ENCODE results near the gene CDIP1.

The CDIP1 gene

DNA sequence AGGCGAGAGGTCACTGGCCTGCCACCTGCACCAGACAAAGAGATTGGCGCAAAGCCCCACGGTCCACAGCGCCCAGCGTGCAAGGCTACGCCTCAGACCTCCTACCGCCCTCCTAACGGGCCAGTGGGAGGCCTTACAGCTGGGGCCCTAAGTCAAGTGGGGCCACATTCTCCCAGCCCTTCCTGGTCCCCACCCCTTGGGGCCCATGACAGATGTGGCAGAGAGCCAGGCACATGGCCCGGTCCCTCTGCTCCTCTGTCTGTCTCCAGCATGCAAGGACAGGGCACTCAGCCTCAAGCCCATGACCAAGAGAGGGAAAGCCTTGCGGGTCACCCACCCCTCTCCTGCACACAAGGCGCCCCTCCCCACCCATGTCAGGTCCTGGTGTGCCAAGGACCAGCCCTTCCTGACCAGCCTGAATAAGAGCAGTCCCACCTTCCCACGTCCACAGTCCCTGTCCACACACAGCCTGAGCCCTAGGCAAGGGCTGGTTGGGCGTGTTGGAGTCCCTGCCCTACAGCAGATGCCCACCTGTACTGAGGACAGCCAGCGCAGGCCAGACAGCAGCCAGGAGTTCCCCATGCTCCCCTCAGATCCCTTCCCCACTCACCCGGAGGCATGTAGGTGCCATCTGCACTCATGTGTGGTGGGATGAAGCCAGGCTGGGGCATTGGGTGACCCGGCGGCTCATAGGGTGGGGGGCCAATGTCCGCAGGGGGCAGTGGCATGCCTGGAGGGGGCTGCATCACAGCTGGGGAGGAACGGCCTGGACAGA is 25.3 kb downstream of the CDIP1 start:
- DNase-seq (ENCODE audit: low read depth), result no peak

DNA sequence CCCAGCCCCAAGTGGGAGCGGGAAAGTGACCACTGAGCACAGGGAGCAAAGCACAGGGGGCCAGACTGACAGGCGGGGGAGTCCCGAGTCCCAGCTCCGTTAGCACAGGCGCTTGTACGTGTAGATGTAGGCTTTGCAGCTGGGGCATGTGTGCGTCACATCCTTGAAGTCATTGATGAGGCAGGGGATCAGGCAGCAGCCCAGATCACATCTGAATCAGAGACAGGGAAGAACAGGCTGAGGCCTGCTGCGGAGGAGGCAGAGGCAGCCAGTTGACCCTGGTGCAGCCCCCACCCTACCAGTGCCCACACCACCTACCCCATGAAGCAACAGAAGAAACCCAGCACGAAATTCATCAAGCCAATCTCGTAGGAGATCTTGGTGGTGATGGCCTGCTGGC is 26.1 kb downstream of the CDIP1 start:
- DNase-seq (ENCODE audit: low read depth), result no peak

DNA sequence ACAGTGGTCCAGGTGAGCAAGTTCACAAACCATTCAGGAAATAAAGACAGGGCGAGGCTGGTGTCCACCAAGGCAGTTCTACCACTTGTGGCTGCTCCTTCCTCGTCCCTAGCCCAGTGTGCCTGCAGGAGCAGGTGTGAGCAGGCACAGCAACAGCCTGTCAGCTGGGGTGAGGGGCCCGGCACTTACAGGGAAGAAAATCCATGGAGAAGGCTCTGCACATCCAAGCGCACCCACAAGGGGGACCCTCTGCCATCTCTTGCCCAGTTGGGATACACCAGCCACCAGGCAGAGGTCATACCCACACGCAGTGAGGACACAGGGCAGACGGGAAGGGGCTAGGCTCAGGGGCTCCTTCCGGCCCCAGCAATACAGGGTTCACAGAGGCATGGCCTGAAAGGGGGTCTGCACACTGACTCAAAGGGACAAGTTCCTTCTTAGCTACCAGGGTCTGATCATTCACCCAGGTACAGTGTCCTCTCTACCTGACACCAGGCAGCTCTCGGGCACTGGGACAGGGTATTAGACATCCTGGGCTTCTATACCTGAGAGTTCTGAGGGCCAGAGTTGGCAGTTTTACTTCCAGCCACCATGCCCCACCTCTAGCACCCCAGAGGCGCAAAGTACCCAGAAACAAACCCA is 27.0 kb downstream of the CDIP1 start:
- DNase-seq (ENCODE audit: low read depth), result no peak

DNA sequence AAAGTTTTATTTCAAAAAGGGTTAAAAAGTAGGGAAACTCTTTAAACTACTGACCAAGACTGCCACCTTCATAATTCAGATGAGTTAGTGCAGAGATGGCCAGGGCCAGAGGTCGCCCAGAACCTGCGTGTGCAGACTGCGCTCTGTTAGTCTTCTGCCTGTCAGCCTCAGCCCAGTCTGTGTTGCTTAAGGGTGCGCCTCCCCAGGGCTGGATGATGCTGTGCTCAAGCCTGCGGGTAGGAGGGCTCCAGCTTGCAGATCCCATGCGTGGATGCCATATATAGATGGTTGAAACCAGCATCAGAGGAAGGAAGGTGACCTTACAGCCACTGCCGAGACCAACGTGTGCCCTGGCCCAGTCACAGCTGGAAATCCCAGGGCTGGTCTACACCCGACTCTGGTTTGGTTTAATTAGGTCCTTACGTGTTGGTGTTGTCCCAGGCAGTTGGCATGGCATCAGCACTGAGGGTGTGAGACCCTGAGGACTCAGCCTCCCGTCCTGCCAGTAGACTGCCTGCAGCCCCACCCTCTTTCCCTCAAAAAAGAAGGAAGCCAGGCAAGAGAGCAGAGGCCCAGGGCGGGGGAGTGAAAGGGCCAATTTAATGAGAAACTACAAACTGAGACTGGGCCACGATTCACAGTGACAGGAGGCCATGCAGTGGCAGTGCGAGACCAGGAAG is 27.7 kb downstream of the CDIP1 start:
- no peak for DNase-seq (ENCODE audit: low read depth)

DNA sequence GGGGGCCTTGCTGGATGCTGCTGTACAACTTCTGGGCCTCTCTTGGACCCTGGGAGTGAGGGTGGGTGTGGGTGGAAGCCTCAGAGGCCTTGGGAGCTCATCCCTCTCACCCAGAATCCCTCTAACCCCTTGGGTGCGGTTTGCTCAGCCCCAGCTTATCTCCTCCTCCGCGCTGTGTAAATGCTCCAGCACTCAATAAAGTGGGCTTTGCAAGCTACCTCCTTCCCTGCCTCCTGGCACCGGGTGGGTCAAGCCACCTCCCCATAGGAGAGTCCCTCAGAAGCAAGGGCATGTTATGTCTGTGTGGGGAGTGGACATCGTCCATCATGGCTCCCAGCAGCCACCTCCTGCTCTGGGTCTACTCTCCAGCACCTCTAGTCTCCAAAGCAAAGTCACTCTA is 28.4 kb downstream of the CDIP1 start:
- no peak for DNase-seq (ENCODE audit: low read depth)

DNA sequence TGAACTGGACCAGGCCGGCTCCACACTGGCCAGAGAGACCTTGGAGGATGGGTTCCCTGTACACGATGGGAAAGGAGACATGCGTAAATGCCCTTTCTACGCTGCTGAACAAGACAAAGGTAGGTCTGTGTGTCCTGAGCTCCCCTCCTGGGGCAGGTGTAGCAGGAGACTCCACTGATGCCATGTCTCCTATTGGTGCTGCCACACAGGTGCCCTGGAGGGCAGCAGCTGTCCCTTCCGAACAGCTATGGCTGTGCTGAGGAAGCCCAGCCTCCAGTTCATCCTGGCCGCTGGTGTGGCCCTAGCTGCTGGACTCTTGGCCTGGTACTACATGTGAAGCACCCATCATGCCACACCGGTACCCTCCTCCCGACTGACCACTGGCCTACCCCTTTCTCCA is 29.2 kb downstream of the CDIP1 start:
- no peak for DNase-seq (ENCODE audit: low read depth)

DNA sequence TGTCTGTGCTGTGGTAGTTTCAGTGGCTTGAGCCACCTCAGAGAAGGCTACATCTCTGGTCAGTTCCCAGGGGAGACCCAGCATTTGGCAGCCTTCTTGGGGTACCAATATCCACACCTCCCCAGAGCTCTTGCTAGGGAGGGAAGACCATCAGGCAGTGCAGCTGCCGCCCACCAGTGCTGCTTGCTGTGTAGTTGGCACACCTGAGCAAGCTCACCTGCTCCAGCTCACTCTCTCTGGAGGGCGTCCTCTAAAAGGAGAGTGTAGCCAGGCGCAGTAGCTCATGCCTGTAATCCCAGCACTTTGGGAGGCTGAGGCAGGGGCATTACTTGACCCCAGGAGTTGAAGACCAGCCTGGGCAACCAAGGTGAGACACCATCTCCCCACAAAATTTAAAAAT is 29.8 kb downstream of the CDIP1 start:
- DNase-seq (ENCODE audit: low read depth), result no peak

DNA sequence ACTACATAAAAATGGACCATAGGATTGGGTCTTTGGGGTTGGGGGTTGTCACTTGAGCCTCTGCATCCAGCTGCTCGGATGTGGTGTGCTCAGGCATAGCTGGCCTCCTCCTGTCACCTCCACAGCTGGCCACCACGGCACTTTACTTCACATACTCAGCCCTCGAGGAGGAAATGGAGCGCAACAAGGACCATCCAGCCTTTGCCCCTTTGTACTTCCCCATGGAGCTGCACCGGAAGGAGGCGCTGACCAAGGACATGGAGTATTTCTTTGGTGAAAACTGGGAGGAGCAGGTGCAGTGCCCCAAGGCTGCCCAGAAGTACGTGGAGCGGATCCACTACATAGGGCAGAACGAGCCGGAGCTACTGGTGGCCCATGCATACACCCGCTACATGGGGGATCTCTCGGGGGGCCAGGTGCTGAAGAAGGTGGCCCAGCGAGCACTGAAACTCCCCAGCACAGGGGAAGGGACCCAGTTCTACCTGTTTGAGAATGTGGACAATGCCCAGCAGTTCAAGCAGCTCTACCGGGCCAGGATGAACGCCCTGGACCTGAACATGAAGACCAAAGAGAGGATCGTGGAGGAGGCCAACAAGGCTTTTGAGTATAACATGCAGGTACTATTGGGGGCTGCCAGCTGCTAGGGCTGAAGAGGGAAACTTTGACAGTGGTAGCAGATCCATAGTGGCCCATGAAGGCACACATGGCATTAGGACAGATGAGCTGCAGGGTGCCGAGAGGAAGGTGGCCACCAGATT is 30.8 kb downstream of the CDIP1 start:
- no peak for DNase-seq (ENCODE audit: low read depth)

DNA sequence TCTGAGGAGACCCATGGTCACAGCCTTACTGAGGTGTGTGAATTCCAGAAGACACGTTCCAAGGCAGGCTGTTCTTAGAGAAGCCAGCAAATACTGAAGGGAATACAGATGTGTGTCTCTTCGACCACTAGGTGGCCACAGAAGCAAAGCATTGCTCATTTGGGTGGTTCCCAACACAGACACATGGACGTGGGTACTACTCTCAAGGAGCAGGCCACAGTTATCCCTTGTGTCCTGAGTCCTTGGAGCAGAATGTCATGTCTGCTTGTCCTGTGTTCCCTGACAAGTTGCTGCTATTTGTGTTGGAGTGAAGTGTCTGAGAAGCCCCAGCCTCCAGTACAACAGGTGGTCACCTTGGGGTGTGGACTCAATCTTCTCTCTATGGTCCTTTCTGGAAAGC is 32.1 kb downstream of the CDIP1 start:
- DNase-seq (ENCODE audit: low read depth), result peak; percentile 31

DNA sequence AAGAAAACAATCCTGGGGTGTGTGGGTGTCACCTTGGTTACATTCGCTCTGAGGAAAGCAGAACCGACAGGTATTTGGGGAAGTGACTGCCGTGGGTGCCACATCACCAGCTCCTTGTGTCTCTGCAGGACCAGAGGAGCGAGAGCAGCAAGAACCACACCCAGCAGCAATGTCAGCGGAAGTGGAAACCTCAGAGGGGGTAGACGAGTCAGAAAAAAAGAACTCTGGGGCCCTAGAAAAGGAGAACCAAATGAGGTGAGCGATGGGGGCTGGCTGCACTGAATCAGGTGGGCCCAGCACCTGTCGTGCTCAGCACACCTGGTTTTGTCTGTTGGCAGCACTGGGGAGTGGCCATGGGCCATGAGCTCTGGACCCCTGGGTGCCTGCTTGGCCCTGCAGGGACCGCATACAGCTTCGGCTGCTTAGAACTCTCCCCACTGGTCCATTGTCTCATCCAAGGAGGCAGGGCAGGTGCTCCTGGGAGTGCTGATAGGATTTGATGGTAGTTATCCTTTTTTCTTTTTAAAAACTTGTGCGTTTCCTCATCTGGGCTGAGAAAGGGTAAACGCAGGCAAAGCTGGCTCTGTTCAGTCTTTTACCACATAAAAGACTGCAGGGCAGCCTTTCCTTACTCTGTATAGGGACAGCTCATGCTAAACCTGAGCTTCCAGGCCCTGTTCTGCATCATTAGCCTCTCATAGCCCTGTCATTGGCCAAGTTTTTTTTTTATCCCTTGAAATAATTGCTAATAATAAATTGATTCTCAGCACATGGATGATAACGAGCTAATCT is 33.0 kb downstream of the CDIP1 start:
- DNase-seq (ENCODE audit: low read depth), result peak; percentile 48

DNA sequence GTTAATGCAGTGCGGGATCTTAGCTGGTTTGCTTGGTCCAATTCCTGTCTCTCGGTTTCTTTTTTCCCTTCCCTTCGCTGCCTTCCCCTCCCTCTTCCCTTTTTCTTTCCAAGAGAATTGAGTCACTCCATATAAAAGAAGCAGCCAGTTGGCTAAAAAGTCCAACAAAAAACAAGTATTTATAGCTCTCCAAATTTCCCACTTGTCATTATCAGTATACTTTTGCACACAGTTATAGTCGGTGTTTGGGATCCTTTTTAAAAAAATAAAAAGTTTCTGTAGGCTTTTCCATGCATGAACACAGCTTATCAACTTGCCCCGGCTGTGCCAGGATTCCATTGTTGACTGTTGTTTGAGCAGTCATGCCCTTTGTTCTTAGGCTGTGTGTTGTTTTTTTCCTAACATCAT is 37.5 kb downstream of the CDIP1 start:
- no peak for DNase-seq (ENCODE audit: low read depth)

DNA sequence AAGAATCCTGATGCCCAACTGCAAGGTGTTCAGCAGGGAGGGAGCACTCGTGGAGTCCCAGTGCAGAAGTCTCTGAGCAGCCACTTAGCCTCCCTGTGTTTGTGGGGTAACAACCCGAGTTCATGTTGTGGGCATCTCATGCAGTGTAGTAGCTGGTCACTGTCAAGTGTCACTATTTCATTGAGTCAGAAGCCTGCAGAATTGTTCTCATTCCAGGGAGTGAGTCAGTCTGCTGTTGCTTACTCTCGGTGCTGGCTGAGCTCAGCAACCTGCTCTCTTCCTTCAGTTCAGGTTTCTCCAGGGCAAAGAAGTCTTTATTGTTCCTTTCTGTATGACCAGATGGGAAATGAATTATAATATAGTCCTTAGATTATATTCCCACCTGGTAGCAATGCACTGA is 38.3 kb downstream of the CDIP1 start:
- no peak for DNase-seq (ENCODE audit: low read depth)

DNA sequence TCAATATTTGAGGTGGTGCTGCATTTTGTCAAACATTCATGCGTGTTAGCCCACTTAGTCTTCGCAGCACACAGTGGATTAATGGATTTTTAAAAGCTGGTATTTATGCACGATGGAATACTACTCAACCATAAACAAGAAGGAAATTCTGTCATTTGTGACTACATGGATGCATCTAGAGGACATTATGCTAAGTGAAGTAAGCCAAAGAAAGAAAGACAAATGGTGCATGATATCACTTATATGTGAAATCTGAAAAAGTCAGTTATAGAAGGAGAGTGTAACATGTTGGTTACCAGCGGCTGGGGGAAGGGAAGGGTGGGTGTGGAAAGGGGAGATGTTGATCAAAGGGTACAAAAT is 39.4 kb downstream of the CDIP1 start:
- no peak for DNase-seq (ENCODE audit: low read depth)

DNA sequence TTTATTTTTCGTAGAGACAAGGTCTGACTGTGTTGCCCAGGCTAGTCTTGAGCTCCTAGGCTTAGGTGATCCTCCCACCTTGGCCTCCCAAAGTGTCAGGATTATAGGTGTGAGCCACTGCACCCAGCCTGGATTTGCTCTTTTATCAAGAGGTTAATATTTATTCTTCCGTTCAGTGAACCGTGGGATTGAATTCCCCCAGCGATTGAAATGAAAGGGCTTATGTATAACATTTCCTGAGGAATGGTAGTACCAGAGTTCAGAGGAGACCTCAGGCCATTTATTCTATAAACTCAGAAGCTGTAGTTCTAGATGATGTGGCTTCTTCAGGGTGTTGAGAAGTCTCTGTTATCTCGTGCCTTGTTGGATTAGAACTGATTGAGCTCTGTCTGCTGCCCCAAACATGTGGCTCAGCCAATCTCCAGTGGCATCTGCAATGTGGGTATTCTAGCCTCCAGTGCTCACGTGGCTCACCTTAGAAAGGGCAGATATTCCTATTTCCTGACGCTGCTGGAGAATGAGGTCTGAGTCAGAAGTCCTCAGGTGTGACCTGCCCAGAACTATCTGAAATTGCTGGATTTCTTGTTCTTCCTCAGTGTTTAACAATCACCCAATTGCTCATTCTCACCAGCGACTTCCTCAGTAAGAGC is 39.9 kb downstream of the CDIP1 start:
- no peak for DNase-seq (ENCODE audit: low read depth)

DNA sequence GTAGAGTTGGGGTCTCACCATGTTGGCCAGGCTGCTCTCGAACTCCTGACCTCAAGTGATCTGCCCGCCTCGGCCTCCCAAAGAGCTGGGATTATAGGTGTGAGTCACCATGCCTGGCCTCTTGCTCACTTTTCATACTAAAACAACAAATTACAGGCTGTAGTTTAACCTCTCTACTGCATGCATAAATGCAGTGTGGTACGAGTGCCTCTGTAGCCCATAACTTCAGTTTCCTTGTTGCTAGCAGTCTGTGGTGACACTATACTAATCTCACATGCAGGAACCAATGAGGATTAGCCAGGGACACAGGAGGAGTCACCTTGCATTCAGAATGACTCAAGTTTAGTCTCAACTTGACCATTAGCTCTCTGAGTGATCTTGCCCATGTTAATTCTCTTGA is 42.3 kb downstream of the CDIP1 start:
- DNase-seq (ENCODE audit: low read depth), result no peak

DNA sequence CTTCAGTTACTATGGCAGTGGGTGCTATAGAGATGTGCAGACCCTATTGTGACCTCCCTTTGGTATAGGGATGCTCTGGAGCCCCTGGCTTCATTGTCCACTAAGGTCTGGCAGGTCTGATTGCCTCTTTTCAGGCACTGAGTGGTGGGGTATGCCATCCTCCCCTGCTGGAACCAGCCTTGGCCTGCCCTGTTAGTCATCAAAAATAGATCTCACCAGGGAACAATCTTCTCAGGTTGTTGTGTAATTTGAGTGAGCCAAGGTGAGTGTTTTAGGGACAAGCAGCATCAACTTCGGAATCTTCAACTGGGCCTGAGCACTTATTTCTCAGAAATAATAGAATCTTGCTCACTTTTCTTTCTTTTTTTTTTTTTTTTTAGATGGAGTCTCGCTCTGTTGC is 42.8 kb downstream of the CDIP1 start:
- no peak for DNase-seq (ENCODE audit: low read depth)

DNA sequence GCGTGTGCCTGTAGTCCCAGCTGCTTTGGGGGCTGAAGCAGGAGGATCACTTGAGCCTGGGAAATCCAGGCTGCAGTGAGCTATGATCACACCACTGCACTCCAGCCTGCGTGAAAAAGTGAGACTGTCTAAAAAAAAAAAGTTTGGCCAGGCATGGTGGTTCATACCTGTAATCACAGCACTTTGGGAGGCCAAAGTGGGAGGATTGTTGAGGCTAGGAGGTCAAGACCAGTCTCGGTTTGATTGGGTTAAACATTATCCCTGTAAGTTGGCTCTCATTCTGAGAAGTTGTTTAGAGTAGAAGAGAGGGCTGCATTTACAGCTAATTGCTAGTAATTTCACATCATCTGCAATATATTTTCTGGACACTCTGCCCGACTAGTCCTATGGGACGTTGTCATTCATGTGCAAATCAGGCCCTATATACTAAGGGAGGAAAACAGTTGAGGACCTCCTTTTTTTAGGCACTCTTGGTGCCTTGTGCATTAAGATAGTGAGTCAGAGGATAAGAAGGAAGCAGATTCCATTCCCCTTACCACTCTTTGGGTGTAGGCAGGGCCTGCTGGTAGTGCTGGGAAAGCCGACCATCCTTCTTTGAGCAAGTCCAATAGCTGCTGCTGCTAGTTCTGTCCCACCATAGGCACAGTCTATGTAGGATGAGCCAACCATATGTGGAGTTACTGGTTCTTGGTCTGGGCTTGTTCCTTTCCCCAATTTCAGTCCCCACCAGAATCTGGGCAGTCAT is 43.7 kb downstream of the CDIP1 start:
- no peak for DNase-seq (ENCODE audit: low read depth)

DNA sequence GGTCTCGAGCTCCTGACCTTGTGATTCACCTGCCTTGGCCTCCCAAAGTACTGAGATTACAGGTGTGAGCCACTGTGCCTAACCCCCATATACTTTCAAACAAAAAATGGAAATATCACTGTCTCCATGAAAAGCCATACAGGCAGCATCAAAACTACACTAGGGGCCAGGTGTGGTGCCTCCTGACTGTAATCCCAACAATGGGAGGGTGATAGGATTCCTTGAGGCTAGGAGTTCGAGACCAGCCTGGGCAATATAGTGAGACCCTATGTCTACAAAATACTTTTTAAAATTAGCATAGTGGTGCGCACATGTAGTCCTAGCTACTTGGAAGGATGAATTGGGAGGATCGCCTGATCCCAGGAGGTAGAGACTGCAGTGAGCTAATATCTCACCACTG is 46.7 kb downstream of the CDIP1 start:
- DNase-seq (ENCODE audit: low read depth), result no peak

DNA sequence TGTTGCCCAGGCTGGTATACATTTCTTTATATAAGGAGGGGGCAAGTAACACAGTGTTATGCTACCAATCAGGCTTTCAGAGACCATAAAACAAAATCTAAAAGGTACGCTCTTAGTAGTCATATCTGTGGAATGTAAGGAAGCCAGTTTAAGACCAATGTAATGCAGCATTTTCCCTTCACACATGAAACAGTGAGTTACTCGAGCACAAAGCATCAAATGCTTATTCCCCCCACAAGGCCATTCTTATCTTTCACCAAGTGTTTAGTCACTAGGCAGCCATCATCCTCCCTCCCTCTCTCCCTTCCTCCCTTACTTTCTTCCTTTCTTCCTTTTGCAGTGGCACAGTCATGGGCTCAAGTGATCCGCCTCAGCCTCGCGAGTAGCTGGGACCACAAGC is 49.5 kb downstream of the CDIP1 start:
- DNase-seq (ENCODE audit: low read depth), result no peak

DNA sequence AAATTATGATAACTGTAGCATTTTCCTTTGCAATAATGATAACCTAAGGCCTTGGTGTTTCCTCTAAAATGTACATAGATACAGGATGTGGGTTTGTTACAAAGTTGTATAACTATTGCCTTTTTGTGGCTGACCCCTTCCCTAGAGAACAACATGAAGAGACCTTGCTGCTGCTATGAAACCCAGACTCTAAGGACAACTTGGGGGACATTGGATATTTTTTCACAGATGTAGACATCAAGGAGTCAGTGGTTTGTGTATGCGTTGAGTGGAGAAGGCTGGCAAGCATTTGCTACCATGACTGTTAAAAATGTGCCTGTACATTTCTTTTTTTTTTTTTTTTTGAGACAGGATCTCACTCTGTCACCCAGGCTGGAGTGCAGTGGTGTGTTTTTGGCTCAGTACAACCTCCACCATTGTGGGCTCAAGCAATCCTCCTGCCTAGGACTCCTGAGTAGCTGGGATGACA is 50.0 kb downstream of the CDIP1 start:
- no peak for DNase-seq (ENCODE audit: low read depth)

Data from stimulated activated CD8-positive, alpha-beta memory T cell treated with anti-CD3 and anti-CD28 coated beads, Interleukin-15, amount 100 ng/mL, for 1 hour (primary cell).